ENCODE data around the gene SUMF1. TPM values are rescaled to one million over a fixed set of nuclear protein-coding genes. Genes with fewer than 3 reads are reported as not detected.

SUMF1 gene
- total RNA-seq, 3 donors from 2014 or later, result 29.3 to 38.3 (median 32.1) TPM

DNA sequence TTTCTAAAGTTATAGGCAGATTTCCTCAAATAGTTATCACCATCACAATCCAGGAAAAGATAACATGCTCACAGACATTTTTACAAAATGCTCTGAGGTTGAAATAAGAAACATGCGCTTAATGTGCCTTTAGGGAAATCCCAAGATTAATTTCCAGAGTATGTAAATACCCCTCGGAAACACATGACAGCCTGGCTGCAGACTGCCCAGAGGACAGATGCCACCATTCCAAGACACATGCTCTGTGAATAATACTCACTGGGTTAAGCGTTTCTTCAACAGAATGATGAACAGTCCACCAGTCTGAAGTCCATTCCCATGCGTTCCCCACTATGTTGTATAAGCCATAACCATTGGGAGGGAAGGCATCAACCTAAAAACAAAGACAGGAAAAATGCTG is 56.5 kb downstream of the SUMF1 start:
- no peaks in the 10 kb centered on the region for H3K4me1 ChIP-seq (ENCODE audit: low read depth)
- H3K9me3 ChIP-seq, result no peaks in the 10 kb centered on the region
- intact Hi-C loops (cut with DNase I, micrococcal nuclease), result no loop called here
- H3K36me3 ChIP-seq (ENCODE audit: low read depth), result no peaks in the 10 kb centered on the region
- H3K4me3 ChIP-seq, result no peak overlapping the region
- no peak for DNase-seq
- no peak for TF ChIP-seq CTCF (IDR thresholded peaks at IDR 0.05)
- ATAC-seq, result no peak

- DNase-seq (no peak), ATAC-seq (no peak)
- H3K4me1 ChIP-seq (ENCODE audit: low read depth), result no peaks in the 10 kb centered on the region
- H3K36me3 ChIP-seq (ENCODE audit: low read depth), result no peaks in the 10 kb centered on the region
- intact Hi-C loops (cut with DNase I, micrococcal nuclease), result no loop called here
- no peak for TF ChIP-seq CTCF (IDR thresholded peaks at IDR 0.05)
- H3K4me3 ChIP-seq, result no peak overlapping the region
- no peaks in the 10 kb centered on the region for H3K9me3 ChIP-seq
Measured at GRCh38 chr3:4409971-4410573, 57.0 kb downstream of the SUMF1 start.

- no peaks in the 10 kb centered on the region for H3K36me3 ChIP-seq (ENCODE audit: low read depth)
- TF ChIP-seq CTCF (IDR thresholded peaks at IDR 0.05), result no peak
- H3K4me3 ChIP-seq, result no peak overlapping the region
- no peak for ATAC-seq
- no peak for DNase-seq
- no peaks in the 10 kb centered on the region for H3K9me3 ChIP-seq
- H3K4me1 ChIP-seq (ENCODE audit: low read depth), result no peaks in the 10 kb centered on the region
- intact Hi-C loops (cut with DNase I, micrococcal nuclease), result no loop called here
Measured at GRCh38 chr3:4409415-4409814, 57.7 kb downstream of the SUMF1 start.

DNA sequence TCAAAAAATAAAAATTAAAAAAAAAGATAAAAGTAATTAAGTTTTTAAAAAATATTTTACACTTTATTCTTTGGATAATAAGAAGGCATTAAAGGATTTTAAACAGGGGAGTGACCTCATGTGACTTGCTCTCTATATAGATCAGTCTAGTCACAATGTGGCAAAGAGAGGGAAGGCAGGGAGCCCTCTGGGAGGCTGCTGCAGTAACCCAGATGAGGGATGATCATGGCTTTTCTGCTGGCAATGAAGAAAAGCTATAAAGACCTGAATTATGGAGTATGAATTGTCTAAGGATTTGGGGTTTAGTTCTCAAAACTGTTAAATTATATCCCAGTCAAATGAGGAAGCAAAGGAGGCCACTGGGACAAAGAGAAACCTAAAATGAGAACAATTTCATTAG is 58.1 kb downstream of the SUMF1 start:
- no peaks in the 10 kb centered on the region for H3K36me3 ChIP-seq (ENCODE audit: low read depth)
- TF ChIP-seq CTCF (IDR thresholded peaks at IDR 0.05), result no peak
- no peaks in the 10 kb centered on the region for H3K9me3 ChIP-seq
- DNase-seq (no peak), ATAC-seq (no peak)
- no peaks in the 10 kb centered on the region for H3K4me1 ChIP-seq (ENCODE audit: low read depth)
- intact Hi-C loops (cut with DNase I, micrococcal nuclease), result no loop called here
- no peak overlapping the region for H3K4me3 ChIP-seq

GRCh38 chr3:4407941-4408340 is 59.1 kb downstream of the SUMF1 start:
- intact Hi-C loops (cut with DNase I, micrococcal nuclease), result no loop called here
- H3K9me3 ChIP-seq, result no peaks in the 10 kb centered on the region
- DNase-seq (no peak), ATAC-seq (no peak)
- H3K4me1 ChIP-seq (ENCODE audit: low read depth), result no peaks in the 10 kb centered on the region
- H3K36me3 ChIP-seq (ENCODE audit: low read depth), result no peaks in the 10 kb centered on the region
- no peak overlapping the region for H3K4me3 ChIP-seq
- no peak for TF ChIP-seq CTCF (IDR thresholded peaks at IDR 0.05)
